GM20000 (cell line): Measurements from ENCODE around the gene ENTREP1.

Experiments
- DNase-seq: peaks from one replicate; pipeline ENCODE4 v3.0.0; 2012; ENCODE audit warnings: low spot score
- CTCF ChIP-seq: IDR thresholded peaks from 2 replicates; pipeline ENCODE4 v1.5.1; 2012; ENCODE audit warnings: mild to moderate bottlenecking, control low read depth; ENCODE audit errors: extremely low read depth, missing control alignments

ENTREP1 gene

GRCh38 chr9:69351227-69351626, 26.2 kb downstream of the ENTREP1 start:
- no peak for DNase-seq

GRCh38 chr9:69355232-69355631, 30.2 kb downstream of the ENTREP1 start:
- no peak for TF ChIP-seq CTCF
- no peak for DNase-seq

More at GRCh38 chr9:69351227-69351626, 26.2 kb downstream of the ENTREP1 start:
- no peak for TF ChIP-seq CTCF

GRCh38 chr9:69357030-69357775, 32.2 kb downstream of the ENTREP1 start:
- TF ChIP-seq CTCF = no peak
- DNase-seq = no peak

GRCh38 chr9:69357821-69358220, 32.8 kb downstream of the ENTREP1 start:
- DNase-seq = no peak
- TF ChIP-seq CTCF = no peak

- DNase-seq = no peak
- TF ChIP-seq CTCF = no peak
Measured at GRCh38 chr9:69363191-69363590, 38.2 kb downstream of the ENTREP1 start.

- DNase-seq = no peak
- no peak for TF ChIP-seq CTCF
Measured at GRCh38 chr9:69364510-69365150, 39.6 kb downstream of the ENTREP1 start.

GRCh38 chr9:69370430-69370829, 45.4 kb downstream of the ENTREP1 start:
- no peak for DNase-seq
- TF ChIP-seq CTCF = no peak
